ENCODE results near the gene RBMX2.
"Not testable (repeated sequence)": the region's sequence is repeated elsewhere in the genome, so short reads cannot be mapped to it uniquely, and the experiment has no call there.

Gene RBMX2

GRCh38 chrX:130401415-130402207, at the start of gene RBMX2:
Gene RBMX2 (plus strand): TSS chrX:130401987. CDS start chrX:130402033, 46 bp downstream.
- Mint-ChIP-seq H3K27ac (peak within 1 kb of the TSS; percentile 78 to 97 (median 88)), H3K36me3 (ENCODE audit: low read depth) (peaks cover 13% of the 10 kb centered on the region), H3K9me3 (no peaks in the 10 kb centered on the region), H3K27me3 (ENCODE audit: low read depth) (peaks cover 3% of the 10 kb centered on the region), H3K4me1 (no peaks in the 10 kb centered on the region), H3K4me3 (peak within 1 kb of the TSS; percentile 86 to 92 (median 91))
- TF ChIP-seq CTCF (IDR thresholded peaks at IDR 0.05; ENCODE audit: unreplicated experiment in 3 of 3), result no peak

- not testable (repeated sequence) for H3K9me3 Mint-ChIP-seq; H3K27me3 Mint-ChIP-seq (ENCODE audit: low read depth); H3K27ac Mint-ChIP-seq; H3K4me3 Mint-ChIP-seq; H3K4me1 Mint-ChIP-seq
- H3K36me3 Mint-ChIP-seq (ENCODE audit: low read depth), result peaks cover 30% of the 10 kb centered on the region
Observed at GRCh38 chrX:130352050-130352449, 49.7 kb upstream of the RBMX2 start.

- no peak overlapping the region for H3K4me3 Mint-ChIP-seq
- H3K9me3 Mint-ChIP-seq, result no peaks in the 10 kb centered on the region
- H3K27ac Mint-ChIP-seq, result no peak overlapping the region
- TF ChIP-seq CTCF (IDR thresholded peaks at IDR 0.05; ENCODE audit: unreplicated experiment in 3 of 3), result no peak
- no peaks in the 10 kb centered on the region for H3K4me1 Mint-ChIP-seq
- no peaks in the 10 kb centered on the region for H3K27me3 Mint-ChIP-seq (ENCODE audit: low read depth)
- peaks cover 11% of the 10 kb centered on the region for H3K36me3 Mint-ChIP-seq (ENCODE audit: low read depth)
Observed at GRCh38 chrX:130376077-130376476, 25.7 kb upstream of the RBMX2 start.

- no peaks in the 10 kb centered on the region for H3K9me3 Mint-ChIP-seq
- no peaks in the 10 kb centered on the region for H3K4me1 Mint-ChIP-seq
- no peak for TF ChIP-seq CTCF (IDR thresholded peaks at IDR 0.05; ENCODE audit: unreplicated experiment in 3 of 3)
- no peaks in the 10 kb centered on the region for H3K27me3 Mint-ChIP-seq (ENCODE audit: low read depth)
- no peak overlapping the region for H3K4me3 Mint-ChIP-seq
- no peak overlapping the region for H3K27ac Mint-ChIP-seq
- H3K36me3 Mint-ChIP-seq (ENCODE audit: low read depth), result no peaks in the 10 kb centered on the region
Observed at GRCh38 chrX:130378024-130378669, 23.6 kb upstream of the RBMX2 start.

- no peaks in the 10 kb centered on the region for H3K4me1 Mint-ChIP-seq
- no peak within 1 kb of the TSS for H3K27ac Mint-ChIP-seq
- H3K27me3 Mint-ChIP-seq (ENCODE audit: low read depth), result peaks cover 5% of the 10 kb centered on the region
- no peak for TF ChIP-seq CTCF (IDR thresholded peaks at IDR 0.05; ENCODE audit: unreplicated experiment in 3 of 3)
- peaks cover 2% of the 10 kb centered on the region for H3K9me3 Mint-ChIP-seq
- H3K36me3 Mint-ChIP-seq (ENCODE audit: low read depth), result no peaks in the 10 kb centered on the region
- no peak within 1 kb of the TSS for H3K4me3 Mint-ChIP-seq
Observed at GRCh38 chrX:130385520-130385919, 16.3 kb upstream of the RBMX2 start, which contains the start of gene GPR119. Gene GPR119 (minus strand): TSS chrX:130385674. CDS start chrX:130385447, 227 bp downstream.

- Mint-ChIP-seq H3K36me3 (ENCODE audit: low read depth) (no peaks in the 10 kb centered on the region), H3K9me3 (peaks cover 2% of the 10 kb centered on the region), H3K27me3 (ENCODE audit: low read depth) (peaks cover 5% of the 10 kb centered on the region), H3K4me3 (no peak overlapping the region), H3K27ac (no peak overlapping the region), H3K4me1 (no peaks in the 10 kb centered on the region)
- no peak for TF ChIP-seq CTCF (IDR thresholded peaks at IDR 0.05; ENCODE audit: unreplicated experiment in 3 of 3)
Observed at GRCh38 chrX:130386408-130386808, 15.4 kb upstream of the RBMX2 start.
